ENCODE data around the gene MAFF. TPM values are rescaled to one million over a fixed set of nuclear protein-coding genes. Genes with fewer than 3 reads are reported as not detected.

Gene MAFF
- polyA plus RNA-seq, 1 donor from 2014 or later, result 2.1 TPM

DNA sequence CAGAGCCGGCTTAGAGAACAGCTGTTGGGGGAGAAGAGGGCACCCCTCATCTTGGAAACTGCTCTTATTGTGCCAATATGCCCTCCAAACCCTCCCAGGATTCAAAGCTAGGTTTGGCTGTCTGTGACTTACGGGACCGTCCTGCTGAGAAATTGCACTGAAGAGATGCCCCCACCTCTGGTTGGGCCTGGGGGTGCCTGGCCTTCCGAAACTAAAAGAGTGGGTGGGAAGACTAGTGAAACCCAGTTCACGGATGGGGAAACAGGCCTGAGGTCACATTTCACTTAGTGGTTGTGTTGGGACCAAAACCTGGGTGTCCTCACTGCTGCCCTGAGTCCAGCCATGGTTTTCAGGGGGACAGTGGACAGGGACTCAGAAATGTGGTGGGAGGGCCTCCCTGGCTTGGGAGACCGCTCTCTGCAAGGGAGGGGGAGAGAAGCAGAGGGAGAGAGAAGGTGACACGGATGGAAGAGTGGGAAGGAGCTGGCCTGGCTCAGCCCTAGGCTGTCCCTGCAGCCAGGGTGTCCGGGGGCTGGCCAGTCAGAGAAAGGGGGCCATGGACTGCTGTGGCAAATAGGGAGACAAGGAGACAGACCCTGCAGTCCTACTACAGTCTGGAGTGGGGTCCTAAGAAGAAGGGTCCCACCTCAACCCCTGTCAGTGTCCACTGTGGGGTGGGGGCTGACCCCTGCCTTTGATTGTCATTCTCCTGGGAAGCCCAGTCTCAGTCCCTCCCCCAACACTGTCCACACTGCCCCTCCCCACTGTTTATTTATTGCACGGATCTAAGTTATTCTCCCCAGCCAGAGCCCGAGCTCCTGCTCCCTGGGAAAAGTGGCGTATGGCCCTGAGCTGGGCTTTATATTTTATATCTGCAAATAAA, 13.6 kb downstream of the MAFF start:
- no peaks in the 10 kb centered on the region for H3K9me3 ChIP-seq (ENCODE audit: low read length)
- no peaks in the 10 kb centered on the region for H3F3A ChIP-seq (ENCODE audit: insufficient read depth, low read length, poor library complexity, severe bottlenecking)
- no peak overlapping the region for H3K4me2 ChIP-seq (ENCODE audit: low read length)
- H3K4me3 ChIP-seq (ENCODE audit: low read length), result no peak overlapping the region
- no peaks in the 10 kb centered on the region for H3K9me2 ChIP-seq (ENCODE audit: insufficient read depth, low read length)
- no peak overlapping the region for H3K27ac ChIP-seq (ENCODE audit: low read length)
- H3K27me3 ChIP-seq (ENCODE audit: insufficient read depth, low read depth, low read length), result peaks cover 3% of the 10 kb centered on the region
- H3K36me3 ChIP-seq (ENCODE audit: insufficient read depth, low read length), result no peaks in the 10 kb centered on the region
- no peaks in the 10 kb centered on the region for H4K20me1 ChIP-seq (ENCODE audit: insufficient read depth)
- no peak overlapping the region for H3K9ac ChIP-seq (ENCODE audit: low read length)
- no peak for TF ChIP-seq SMC3 (conservative IDR thresholded peaks at IDR 0.05; ENCODE audit: poor library complexity)
- no peaks in the 10 kb centered on the region for H3K79me2 ChIP-seq (replicated peaks; ENCODE audit: insufficient read depth, low read length)
- H2AFZ ChIP-seq (ENCODE audit: low read depth, low read length), result no peak overlapping the region

- H3K9me2 ChIP-seq (ENCODE audit: insufficient read depth, low read length), result no peaks in the 10 kb centered on the region
- H3K4me2 ChIP-seq (ENCODE audit: low read length), result no peak overlapping the region
- no peaks in the 10 kb centered on the region for H3K9me3 ChIP-seq (ENCODE audit: low read length)
- no peak overlapping the region for H2AFZ ChIP-seq (ENCODE audit: low read depth, low read length)
- no peaks in the 10 kb centered on the region for H3F3A ChIP-seq (ENCODE audit: insufficient read depth, low read length, poor library complexity, severe bottlenecking)
- no peaks in the 10 kb centered on the region for H3K36me3 ChIP-seq (ENCODE audit: insufficient read depth, low read length)
- H4K20me1 ChIP-seq (ENCODE audit: insufficient read depth), result no peaks in the 10 kb centered on the region
- no peaks in the 10 kb centered on the region for H3K79me2 ChIP-seq (replicated peaks; ENCODE audit: insufficient read depth, low read length)
- TF ChIP-seq SMC3 (conservative IDR thresholded peaks at IDR 0.05; ENCODE audit: poor library complexity) (no peak), EP300 (conservative IDR thresholded peaks at IDR 0.05; ENCODE audit: poor library complexity, severe bottlenecking) (no peak), MXI1 (conservative IDR thresholded peaks at IDR 0.05; ENCODE audit: poor library complexity, severe bottlenecking) (no peak), CTCF (IDR thresholded peaks at IDR 0.05; ENCODE audit: poor library complexity, severe bottlenecking) (no peak), POLR2AphosphoS5 (IDR thresholded peaks at IDR 0.05) (no peak), TAF1 (IDR thresholded peaks at IDR 0.05; ENCODE audit: low read depth) (no peak), EZH2 (IDR thresholded peaks at IDR 0.05; ENCODE audit: borderline replicate concordance, insufficient read depth, low read length, poor library complexity, severe bottlenecking) (no peak), RAD21 (conservative IDR thresholded peaks at IDR 0.05) (no peak)
- TF ChIP-seq, protein P1, sequence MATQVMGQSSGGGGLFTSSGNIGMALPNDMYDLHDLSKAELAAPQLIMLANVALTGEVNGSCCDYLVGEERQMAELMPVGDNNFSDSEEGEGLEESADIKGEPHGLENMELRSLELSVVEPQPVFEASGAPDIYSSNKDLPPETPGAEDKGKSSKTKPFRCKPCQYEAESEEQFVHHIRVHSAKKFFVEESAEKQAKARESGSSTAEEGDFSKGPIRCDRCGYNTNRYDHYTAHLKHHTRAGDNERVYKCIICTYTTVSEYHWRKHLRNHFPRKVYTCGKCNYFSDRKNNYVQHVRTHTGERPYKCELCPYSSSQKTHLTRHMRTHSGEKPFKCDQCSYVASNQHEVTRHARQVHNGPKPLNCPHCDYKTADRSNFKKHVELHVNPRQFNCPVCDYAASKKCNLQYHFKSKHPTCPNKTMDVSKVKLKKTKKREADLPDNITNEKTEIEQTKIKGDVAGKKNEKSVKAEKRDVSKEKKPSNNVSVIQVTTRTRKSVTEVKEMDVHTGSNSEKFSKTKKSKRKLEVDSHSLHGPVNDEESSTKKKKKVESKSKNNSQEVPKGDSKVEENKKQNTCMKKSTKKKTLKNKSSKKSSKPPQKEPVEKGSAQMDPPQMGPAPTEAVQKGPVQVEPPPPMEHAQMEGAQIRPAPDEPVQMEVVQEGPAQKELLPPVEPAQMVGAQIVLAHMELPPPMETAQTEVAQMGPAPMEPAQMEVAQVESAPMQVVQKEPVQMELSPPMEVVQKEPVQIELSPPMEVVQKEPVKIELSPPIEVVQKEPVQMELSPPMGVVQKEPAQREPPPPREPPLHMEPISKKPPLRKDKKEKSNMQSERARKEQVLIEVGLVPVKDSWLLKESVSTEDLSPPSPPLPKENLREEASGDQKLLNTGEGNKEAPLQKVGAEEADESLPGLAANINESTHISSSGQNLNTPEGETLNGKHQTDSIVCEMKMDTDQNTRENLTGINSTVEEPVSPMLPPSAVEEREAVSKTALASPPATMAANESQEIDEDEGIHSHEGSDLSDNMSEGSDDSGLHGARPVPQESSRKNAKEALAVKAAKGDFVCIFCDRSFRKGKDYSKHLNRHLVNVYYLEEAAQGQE (IDR thresholded peaks at IDR 0.05; ENCODE audit: borderline replicate concordance), result no peak
- H3K9ac ChIP-seq (ENCODE audit: low read length), result no peak overlapping the region
- H3K27me3 ChIP-seq (ENCODE audit: insufficient read depth, low read depth, low read length), result peaks cover 3% of the 10 kb centered on the region
- H3K4me3 ChIP-seq (ENCODE audit: low read length), result no peak overlapping the region
- H3K27ac ChIP-seq (ENCODE audit: low read length), result no peak overlapping the region
These were observed 17.1 kb downstream of the MAFF start for GRCh38 chr22:38218661-38219622.

All from neural cell (in vitro differentiated cells).